Fibroblast of pulmonary artery (primary cell): ENCODE data around the gene VILL.

Experiments
- DNase-seq: peaks from one replicate; pipeline ENCODE4 v3.0.0-alpha.2; 2010; ENCODE audit warnings: low read depth
- H3K4me3 ChIP-seq: replicated peaks from 2 replicates; pipeline ENCODE4 v1.5.1; 2011; ENCODE audit warnings: low read depth, mild to moderate bottlenecking, control low read depth, low read length, moderate library complexity
- TF ChIP-seq, protein P1 (sequence below): IDR thresholded peaks from 2 replicates; pipeline ENCODE4 v1.5.1; 2011; ENCODE audit warnings: mild to moderate bottlenecking, control low read depth, low read length, inconsistent platforms; ENCODE audit errors: missing control alignments

Gene VILL

DNA sequence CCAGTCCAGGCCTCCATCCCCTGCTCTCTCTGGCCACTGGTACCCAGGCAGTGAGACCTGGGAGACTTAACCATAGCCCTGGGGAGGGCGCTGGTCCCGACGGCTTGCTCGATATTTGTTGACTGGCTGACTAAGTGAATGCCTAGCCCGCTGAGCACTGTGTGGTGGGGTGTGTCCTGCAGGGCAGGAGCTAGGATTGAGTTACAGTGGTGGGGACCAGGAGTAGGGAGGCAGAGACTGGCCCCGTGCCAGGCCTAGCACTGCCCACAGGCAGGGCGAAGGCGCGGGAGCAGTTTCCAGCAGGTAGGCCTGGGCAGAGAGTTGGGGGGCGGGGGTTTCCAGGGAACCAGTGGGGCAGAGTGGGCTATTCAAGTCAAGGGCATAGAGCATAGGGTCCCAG lies at the start of gene VILL:
Gene VILL, plus strand, starts transcription at position 260 of the 400 bp plus-strand sequence. CDS start 2,887 bp downstream, outside the sequence.
- H3K4me3 ChIP-seq: no peak within 1 kb of the TSS
- TF ChIP-seq, protein P1, sequence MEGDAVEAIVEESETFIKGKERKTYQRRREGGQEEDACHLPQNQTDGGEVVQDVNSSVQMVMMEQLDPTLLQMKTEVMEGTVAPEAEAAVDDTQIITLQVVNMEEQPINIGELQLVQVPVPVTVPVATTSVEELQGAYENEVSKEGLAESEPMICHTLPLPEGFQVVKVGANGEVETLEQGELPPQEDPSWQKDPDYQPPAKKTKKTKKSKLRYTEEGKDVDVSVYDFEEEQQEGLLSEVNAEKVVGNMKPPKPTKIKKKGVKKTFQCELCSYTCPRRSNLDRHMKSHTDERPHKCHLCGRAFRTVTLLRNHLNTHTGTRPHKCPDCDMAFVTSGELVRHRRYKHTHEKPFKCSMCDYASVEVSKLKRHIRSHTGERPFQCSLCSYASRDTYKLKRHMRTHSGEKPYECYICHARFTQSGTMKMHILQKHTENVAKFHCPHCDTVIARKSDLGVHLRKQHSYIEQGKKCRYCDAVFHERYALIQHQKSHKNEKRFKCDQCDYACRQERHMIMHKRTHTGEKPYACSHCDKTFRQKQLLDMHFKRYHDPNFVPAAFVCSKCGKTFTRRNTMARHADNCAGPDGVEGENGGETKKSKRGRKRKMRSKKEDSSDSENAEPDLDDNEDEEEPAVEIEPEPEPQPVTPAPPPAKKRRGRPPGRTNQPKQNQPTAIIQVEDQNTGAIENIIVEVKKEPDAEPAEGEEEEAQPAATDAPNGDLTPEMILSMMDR: no peak
- DNase-seq: no peak

DNA sequence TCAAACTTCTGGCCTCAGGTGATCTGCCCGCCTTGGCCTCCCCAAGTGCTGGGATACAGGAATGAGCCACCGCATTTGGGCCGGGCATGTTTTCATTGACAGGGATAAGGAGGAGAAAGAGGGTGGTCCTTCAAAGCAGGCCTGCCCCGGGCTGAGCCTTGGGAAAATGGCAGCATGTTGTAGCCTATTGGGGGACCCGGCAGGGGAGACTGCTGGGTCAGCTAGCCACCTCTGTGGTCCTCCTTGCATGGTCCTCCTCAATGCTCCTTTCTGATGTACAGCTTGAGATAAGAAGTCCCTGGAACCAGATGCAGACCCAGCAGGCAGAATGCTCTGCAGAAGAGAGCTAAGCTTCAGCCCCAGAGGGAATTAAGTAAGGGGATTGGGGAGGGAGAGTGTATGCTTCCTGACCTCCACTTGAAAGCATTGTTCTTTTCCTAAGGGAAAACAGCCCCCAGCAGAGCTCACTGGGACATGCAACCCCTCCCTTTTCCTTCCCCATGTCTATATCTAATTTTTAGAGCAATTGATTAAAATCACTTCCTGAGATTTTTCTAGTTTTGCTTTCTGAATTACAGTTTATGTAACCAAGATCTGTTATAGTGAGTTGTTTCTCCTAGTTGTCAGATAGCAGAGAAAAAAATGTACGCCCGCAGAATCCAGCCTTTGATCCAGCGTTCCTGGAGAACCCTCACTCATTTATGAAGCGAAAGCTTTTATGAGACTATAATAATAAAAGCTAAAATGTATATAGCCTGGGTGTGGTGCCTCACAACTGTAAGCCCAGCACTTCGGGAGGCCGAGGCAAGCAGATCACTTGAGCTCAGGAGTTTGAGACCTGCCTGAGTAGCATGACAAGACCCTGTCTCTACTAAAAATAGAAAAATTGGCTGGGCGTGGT lies 48.7 kb upstream of the VILL start:
- no peak overlapping the region for H3K4me3 ChIP-seq
- DNase-seq: no peak

DNA sequence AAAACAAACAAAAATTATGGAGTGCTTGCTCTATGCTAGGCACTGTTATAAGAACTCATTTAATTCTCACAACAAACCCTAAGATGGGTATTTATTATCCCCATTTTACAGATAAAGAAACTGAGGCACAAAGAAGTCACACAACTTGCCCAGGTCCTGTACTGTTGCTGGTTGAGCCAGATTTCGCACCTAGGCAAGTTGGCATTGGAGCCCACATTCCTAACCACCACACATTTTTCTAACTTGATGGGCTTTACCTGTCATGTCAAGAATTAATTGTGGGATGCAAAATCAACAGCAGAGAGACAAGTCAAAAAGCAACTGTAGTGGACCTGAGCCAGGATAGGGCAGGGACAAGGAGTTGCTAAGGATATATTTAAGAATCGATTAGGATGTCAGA lies 47.9 kb upstream of the VILL start:
- H3K4me3 ChIP-seq: no peak overlapping the region
- TF ChIP-seq, protein P1: no peak

More for the DNA sequence above, 48.7 kb upstream of the VILL start:
- TF ChIP-seq, protein P1: no peak

DNA sequence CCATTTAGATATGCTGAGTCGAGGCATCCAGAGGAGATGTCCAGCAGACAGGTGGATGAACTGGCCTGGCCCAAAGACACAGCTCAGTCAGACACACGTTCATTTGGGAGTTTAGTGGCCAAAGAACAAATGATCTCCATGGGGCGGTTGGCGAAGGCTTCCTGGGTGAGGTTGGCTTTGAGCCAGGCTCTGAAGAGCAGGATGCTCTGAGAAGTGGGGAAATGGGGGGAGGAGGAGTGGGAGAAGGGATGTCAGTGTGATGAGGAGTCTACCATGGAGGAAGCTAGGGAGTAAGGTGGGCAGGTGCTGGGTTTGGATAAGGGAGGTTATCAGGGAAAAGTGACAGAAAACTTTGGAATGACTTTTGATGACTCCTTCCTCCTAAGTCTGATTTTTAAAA lies 47.5 kb upstream of the VILL start:
- TF ChIP-seq, protein P1: no peak
- DNase-seq: no peak

More for the DNA sequence above, 47.9 kb upstream of the VILL start:
- no peak for DNase-seq

DNA sequence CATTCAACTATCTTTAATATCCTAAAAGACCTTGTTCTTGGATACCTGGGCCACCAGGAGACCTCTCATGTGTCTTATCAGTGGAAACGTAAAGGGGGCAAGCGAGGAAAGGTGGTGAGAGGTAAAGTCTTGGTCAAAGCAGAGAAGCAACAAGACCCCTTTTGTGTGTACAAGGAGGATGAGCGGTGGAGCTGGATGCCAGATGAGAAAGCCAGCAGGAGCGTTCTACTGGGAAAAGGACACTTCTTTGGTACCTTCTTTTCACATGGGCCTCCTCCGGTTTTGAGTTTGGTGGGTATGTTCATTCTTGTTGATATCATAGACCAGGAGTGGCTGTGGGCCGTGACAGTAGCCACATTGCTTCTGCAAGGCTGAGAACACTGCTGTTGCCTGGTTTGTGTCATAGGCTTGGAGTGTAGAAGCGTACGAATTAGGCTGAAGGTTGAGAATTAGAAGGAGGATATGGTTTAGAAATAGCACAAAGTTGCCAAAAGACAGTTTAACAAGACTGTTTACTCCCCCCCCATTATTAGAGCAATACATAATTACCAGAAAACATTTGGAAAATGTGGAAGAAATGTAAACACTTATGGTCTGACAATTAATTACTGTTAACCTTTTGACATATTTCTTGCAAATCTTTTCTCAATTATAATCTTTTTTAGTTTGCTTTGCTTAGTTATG lies 46.8 kb upstream of the VILL start:
- TF ChIP-seq, protein P1: no peak
- DNase-seq: no peak
- no peak overlapping the region for H3K4me3 ChIP-seq

More for the DNA sequence above, 47.5 kb upstream of the VILL start:
- H3K4me3 ChIP-seq: no peak overlapping the region

DNA sequence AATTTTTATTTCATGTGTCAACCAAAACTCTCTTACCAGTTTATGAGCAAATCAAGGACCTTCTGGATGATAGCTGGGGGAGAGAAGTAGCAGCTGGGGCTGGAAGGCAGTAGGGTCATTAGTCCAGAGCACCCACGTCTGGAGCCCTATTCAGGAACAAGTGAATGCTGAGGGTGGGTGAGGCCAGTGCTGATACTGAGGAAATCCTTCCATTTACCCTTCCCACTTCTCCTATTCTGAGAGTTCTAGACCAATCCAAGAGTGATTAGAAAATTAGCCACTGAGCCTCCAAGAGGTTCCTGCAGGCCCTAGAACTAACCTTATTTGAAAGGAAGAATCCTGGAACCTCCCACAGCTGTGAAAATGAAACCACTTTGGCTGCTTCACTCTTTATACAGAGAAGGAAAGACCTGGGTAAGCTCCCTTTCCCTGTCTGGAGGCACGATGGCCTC lies 46.2 kb upstream of the VILL start:
- DNase-seq: peak; percentile 43
- TF ChIP-seq, protein P1: no peak

More for the DNA sequence above, 46.2 kb upstream of the VILL start:
- H3K4me3 ChIP-seq: no peak overlapping the region
